ENCODE measurements around the gene ABHD12.

- TF ChIP-seq CTCF (conservative IDR thresholded peaks at IDR 0.05 in 1 of 2, IDR thresholded peaks at IDR 0.05 in 1 of 2; ENCODE audit: low read depth in 1 of 2, low read length in 2 of 2) (no peak), EZH2 (IDR thresholded peaks at IDR 0.05; ENCODE audit: low read length, missing control alignments) (no peak)
These were observed 132.7 kb downstream of the ABHD12 start for GRCh38 chr20:25257756-25258475.
